ENCODE results near the gene GMPR2.
"Not testable (repeated sequence)": the region's sequence is repeated elsewhere in the genome, so short reads cannot be mapped to it uniquely, and the experiment has no call there.

The GMPR2 gene

DNA sequence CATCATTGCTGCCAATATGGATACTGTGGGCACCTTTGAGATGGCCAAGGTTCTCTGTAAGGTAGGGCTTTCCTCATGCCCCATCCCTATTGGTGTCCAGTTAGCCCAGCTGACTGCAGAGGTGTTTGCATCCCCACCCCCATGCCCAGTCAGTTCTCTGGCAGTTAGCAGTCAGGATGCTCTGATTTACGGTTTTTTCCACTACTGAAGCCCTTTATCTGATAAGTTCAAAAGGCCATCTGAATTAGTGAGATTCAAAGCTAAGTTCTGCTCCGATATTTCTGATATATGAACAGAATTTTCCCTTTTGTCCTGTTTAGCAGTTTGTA, 773 bp downstream of the GMPR2 start:
- no peak for DNase-seq

DNA sequence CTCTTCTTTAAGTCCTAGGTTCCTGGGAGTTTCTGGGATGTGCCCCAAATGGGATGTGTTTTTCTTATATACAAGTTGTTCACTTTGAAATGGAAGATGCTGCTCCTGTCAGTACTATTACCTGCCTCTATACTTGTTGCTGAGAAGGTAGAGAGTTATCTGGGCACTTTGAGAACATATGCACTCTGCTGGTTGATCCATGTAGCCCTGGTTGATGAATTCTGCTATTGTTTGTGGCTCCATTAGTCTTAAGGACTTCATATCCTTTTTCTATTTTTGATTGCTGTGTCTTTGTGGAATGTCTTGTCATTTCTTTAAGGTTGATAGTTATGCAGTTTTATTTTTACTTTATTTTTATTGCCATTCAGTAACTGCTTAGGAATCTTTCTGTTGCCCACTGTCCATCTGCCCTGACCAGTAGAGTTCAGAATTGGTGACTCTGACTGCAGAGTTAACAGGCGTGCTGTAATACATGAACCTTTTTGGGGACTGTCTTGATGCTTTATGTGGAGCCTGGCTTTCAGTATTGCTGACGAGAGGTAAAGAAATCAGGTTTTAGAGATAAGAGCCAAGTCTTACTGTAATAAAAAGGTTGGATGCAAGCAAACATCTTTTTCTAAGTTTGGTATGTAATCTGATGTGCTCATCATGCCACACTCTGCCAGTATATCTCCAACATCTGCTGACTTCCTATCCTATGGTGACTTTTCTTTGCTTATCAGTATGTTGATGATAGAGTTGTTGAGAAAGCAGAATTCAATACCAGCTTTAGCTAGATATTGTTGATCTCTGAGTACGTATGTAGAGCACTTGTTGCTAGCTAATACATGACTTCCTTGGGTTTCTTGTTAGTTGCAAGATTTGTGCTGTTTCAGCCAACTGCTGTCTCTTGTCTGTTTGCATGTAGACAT, 1.6 kb downstream of the GMPR2 start:
- DNase-seq, result no peak

DNA sequence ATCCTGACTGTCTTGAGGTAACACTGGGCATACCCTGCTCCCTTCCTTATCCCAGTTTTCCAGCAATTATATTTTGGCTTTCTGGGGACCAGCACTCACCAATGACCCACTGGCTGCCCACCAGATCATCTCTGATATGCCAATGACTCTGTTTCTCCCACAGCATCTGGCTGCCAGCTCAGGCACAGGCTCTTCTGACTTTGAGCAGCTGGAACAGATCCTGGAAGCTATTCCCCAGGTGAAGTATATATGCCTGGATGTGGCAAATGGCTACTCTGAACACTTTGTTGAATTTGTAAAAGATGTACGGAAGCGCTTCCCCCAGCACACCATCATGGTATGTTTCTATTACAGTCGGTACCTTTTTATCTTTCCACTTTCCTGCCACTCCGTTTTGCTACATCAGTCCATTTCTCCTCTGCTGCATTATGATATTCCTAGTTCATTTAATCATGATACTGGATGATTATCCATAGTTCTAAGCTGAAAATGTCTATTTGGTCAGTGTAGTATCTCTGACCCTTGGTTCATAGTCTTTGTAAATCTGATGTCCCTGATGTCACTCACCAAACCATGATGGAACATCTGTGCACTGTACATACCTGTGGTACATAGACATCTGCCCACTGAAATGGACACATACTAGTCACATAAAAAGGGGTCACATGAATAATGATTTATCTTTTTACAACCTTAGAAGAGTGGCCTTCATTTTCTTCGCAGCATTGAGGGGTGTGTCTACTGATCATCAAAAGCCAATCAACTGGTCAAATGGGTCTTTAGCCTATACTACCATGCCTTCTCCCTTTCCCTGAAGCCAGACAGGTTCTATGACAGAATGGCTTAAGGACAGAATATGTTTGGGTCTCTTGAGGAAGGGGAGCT, 3.3 kb downstream of the GMPR2 start:
- DNase-seq, result no peak

DNA sequence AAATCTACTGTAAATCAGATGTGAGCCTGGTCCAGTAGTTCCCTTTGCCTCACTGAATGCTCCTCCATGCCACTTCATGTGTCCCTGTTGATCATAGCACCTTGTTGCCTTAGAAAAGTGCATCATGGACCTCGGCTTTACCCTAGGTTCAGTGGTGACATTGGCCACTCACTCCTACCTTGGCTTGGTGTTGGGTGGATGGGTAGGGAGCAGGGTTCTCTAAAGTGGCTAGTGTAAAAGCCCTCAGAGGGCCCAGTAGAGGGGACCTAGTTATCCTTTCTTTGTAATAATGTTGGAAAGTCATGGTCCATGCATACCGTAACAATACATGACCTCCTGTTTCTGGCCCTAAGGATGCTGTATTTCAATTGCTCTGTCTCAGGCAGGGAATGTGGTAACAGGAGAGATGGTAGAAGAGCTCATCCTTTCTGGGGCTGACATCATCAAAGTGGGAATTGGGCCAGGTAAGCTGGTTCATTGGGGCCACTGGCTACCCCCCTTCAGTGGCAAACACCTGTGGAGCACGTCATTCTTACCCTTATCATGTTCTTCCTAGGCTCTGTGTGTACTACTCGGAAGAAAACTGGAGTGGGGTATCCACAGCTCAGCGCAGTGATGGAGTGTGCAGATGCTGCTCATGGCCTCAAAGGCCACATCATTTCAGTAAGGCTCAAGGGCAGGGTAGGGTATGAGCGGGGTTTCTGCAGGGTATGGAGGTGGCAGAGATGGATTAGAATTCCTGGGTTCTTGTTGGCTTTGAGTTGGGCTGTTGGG, 4.1 kb downstream of the GMPR2 start:
- no peak for DNase-seq

DNA sequence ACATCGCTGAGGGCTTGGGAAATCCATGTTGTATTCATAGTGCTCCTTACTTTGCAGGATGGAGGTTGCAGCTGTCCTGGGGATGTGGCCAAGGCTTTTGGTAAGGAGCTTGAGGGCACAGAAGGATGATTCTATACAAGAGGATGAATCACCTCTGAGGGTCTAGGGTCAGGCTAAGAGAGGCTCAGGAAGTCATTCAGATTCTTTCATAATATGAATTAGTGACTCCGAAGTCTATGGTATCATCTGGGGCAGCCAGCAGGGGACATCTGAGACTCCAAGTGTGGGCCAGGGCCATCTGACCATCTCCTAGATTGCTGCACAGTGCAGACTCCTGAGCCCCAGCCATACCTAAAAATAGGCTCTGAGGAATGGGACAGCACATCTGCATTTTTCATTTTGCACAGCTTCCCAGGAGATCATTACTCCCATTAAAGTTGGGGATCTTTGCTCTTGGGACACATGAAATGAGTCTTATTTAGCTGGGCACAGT, 4.8 kb downstream of the GMPR2 start:
- no peak for DNase-seq

DNA sequence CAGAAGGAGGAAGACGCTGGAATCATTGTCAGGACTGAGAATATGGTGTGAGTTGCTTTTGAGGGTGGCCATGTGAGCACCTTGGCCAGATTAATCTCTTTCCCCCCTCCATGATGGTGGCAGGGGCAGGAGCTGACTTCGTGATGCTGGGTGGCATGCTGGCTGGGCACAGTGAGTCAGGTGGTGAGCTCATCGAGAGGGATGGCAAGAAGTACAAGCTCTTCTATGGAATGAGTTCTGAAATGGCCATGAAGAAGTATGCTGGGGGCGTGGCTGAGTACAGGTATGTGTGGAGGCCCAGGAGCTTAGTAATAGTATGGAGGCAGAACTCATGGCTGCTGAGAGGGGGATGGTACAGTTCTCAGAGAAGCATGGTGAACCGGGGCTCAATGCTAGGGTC, 5.4 kb downstream of the GMPR2 start:
- DNase-seq, result no peak

DNA sequence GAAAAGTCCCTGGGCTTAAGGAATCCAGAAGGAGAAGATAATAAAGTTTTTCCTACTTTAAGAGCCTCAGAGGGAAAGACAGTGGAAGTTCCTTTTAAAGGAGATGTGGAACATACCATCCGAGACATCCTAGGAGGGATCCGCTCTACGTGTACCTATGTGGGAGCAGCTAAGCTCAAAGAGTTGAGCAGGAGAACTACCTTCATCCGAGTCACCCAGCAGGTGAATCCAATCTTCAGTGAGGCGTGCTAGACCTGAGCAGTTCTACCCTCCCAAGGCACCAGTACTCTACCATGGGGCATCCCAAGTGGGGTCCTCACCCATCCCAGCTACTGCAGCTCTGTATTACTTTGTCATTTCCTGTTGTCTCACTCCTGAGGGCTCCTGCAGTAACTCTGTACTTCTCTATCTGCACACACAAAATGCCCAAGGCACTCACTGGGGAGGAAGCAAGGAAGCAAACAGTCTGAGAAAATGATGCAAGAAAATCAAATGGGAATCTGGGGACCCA, 5.9 kb downstream of the GMPR2 start:
- DNase-seq, result no peak

DNA sequence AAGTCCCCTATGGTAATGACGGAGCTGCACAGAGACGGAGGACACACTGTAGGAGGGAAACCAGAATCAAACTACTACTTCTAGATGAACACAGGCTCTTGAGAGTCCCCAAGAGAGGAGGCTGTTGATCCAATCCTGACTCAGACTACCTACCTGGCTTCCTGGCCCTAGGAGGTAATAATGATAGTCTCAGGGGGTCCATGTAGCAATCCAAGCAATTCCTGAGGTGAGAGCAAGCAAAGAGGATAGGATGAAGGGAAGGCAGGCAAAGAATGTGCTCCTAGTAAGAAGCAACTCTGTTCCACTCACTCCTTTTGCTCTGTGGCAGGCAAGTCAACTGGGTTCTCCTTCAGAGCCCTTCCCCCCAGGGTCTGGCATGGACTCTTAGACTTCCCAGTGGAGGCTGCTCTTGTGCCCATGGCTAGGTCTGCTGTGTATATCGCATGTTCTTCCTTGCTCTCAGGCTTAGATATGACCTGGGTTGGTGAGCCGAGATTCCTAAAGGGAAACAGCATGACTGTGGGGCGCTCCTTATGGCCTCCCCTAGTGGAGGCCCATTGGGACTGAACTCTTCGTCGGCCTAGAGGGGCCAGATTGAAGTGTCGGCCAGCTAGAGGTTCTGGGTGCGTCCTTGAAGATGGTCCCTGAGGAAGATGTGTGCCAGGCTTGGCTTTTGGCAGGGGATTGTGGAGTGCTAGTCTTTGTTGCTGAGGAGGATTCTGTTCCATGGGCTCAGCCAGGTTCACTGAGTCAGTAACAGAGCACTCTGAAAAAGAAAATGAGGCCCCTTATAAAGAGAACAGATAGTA, 7.6 kb downstream of the GMPR2 start:
- DNase-seq, result no peak

DNA sequence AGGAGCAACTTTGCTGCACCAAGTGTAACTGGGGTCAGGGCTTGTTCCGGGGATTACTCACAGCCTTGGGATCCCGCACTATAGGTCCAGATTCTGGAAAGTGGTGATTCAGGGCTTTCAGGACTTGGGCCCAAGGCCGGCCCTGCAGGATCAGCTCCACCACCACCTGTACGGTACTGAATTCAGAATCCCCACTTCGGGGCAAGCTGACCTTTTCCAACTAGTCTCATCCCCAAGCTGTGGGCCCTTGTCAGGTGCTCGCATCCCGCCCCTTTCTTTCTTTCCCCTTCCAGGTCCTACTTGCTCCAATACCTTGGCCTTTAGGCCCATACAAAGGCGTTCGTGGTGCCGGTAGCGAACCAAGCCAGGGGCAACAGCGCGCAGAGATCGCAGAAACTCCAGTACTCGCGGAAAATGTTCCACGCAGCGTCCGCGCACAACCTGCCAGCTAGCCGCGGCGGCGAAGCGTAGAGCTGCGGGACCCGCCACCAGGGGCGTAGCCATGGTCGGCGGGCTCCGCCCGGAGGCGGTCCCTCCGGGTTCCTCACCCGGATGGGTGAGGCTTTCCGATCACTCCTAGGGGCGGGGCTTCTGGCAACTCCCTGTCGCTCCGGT, 9.2 kb downstream of the GMPR2 start:
- DNase-seq, result peak; percentile 92

DNA sequence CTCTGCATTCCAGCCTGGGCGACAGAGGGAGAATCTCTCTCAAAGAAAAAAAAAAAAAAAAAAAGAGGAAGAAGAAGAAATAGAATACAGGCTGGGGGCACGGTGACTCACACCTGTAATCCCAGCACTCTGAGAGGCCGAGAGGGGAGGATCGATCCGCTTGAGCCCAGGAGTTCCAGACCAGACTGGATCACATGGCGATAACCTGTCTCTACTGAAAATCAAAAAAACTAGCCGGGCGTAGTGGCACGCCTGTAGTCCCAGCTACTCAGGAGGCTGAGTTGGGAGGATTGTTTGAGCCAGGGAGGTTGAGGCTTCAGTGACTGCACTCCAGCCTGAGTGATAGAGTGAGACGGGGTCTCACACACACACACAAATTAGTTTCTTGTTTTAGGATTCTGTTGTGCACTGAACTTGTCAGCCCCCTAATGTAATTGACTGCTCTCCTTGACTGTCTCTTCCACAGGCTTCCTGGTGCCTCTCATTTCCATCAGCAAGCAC, 10.7 kb downstream of the GMPR2 start:
- DNase-seq, result no peak

DNA sequence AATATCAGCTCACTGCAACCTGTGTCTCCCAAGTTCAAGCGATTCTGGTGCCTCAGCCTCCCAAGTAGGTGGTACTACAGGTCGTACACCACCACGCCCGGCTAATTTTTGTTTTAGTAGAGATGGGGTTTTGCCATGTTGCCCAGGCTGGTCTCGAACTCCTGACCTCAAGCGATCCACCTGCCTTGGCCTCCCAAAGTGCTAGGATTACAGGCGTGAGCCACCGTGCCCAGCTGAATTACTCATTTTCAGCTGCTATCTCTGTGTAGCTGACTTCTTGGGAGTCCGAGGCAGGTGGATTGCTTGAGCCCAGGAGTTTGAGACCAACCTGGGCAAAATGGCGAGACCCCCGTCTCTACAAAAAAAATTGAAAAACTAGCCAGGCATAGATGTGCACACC, 12.6 kb downstream of the GMPR2 start:
- not testable (repeated sequence) for DNase-seq

DNA sequence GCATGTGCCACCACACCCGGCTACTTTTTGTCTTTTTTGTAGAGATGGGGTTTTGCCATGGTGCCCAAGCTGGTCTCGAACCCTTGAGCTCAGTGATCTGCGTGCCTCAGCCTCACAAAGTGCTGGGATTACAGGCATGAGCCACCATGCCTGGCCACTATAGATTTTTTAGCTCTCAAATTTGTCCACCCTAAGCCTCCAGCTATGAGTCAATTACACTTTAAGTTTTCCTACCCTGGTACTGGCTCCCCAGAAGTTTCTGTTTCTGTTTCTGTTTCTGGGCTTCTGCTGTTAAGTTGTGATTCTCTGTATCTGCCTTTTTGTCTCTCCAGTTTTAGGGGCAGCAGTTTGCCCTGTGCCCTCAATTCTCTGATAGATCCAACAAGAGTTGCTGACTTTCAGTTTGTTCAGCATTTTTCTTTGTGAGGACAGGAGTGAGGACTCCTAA, 14.1 kb downstream of the GMPR2 start:
- no peak for DNase-seq

DNA sequence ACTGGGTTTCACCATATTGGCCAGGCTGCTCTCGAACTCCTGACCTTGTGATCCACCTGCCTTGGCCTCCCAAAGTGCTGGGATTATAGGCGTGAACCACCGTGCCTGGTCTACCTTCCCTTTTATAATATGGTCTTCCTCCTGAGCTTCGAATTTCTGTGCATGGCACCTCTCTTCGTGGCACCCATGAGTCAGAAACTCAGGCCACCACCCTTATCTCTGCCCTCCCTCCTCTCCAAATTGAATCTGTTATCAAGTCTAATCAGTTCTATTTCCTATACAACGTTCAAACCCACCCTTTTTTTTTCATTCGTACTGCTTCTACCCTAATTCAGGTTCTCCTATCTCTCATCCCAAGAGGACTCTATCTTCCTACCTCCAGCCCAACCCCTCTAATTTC, 14.7 kb downstream of the GMPR2 start:
- DNase-seq, result no peak

DNA sequence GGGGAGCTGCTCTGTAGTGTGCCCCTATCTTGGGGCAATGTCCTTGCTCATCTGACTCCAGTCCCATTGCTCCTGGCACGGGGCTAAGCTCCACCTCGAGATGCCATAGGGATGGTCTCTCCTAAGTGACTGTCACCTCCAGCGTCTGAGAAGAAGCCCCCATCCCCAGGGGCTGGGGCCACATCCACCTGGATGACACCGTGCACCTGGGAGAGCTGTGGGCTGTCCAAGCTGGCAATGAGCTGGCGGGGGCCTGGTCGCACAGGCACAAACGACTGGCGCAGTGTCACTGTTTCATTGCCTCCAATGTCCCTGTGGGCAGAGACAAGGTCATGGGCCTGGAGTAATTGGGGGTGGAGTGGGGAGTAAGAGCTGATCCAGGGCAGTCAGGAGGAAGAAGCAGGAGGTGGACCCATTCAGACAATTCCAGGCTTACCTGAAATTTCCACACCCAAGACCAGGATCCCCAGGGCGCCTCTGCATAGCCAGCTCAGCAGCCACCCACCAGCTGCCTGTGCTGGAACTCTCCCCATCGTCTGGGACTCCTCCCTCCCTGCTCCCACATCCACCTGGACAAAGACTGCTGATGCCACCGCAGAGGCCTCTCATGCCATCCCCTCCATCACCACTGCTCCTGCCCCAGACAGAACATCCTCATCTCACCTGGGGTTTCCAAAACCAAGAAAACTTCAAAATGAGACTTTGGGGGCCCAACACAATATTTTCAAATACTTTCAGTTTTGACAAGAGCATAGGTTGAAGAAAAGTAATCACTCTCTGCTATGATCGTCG, 16.7 kb downstream of the GMPR2 start:
- DNase-seq, result no peak

DNA sequence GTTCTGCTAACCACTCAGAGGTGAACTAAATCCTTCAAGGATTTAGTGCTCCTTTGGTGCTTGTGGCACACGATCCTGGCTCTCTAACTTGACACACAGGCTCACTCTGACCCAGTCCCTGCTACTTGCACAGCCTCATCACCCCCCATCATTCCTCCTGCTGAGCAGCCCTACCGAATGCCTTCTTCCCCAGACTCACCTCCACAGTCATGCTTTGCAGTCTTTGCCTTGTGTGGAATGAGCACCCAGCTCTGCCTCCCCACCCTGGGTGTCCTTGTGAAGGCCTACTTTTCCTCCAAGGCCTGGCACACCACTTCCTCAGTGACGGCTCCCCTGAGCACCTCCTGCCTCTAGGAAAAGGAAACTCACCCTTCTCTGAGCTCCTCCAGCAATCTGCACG, 17.6 kb downstream of the GMPR2 start:
- no peak for DNase-seq

DNA sequence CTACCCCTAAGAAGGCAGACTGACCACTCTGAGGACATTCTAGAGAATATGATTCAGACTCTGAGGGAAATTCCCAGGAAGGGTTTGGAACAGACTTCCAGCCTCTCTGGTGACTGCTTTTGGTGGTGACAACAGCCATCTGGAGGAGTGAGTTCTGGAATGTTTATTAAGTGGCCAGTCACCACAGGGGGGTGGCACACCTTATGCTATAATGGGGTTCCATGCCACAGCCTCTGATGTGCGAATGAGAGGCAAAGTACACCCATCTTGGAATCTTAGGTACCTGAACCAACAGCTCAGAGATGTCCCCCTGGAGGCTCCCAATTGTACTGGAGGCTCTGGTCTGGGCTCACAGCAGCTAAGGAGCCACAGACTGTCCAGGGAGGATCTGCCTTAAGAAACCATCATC, 19.2 kb downstream of the GMPR2 start:
- no peak for DNase-seq

DNA sequence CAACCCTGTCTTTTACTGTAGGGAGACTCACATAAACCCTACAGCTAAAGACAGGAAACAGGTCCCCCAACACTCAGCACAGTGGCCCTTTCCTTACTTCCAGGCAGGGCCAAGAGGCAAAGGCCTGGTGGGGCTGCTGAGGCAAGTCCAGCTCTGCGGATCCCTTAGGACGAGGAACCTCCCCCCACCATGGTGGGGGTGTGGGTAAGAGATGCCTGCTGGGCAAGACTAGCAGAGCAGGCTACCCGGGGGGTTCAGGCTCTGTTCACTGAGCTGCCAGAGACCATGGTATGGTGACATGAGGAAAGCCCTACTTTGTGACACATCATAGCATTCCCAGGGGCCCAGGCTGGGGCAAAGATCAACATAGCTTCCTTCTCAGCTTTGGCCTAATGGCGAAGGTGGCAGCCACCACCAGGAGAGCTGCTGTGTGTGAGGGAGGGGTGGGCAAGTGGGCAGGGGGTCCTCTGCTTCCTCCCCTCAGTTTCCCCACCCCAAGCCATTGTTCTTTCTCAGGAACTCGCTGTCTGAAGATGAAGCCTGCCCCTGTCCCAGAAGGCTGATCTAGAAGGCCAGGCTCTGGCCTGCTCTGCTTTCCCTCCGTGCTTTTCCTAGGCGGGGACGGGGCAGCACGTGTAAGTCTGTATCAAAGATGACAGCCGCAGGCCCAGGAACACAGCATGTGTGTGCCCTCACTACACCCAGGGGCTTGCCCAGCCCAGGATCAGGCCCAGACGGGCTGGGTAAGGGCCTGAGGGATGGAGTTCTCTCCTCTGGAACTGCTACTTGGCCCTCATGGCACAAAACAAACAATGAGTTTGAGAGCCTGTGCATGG, 19.8 kb downstream of the GMPR2 start:
- DNase-seq, result no peak

DNA sequence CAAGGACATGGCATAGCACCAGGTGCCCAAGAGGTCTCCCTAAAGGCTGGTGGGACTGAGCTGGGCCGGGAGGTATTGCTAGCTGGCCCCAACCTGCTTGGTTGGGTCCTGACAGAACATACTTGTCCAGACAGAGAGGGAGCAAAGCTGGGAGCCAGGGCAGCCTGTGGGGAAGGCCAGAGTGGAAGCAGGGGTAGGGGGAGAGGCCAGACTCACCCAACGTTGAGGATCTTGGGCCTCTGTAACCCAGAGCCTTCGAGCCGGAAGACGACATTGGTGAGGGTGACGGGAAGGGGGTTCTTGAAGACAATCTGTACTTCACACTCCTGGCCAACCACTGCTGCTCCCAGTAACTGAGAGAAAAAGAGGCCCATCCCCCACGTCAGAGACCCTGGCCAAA, 21.2 kb downstream of the GMPR2 start:
- DNase-seq, result no peak

DNA sequence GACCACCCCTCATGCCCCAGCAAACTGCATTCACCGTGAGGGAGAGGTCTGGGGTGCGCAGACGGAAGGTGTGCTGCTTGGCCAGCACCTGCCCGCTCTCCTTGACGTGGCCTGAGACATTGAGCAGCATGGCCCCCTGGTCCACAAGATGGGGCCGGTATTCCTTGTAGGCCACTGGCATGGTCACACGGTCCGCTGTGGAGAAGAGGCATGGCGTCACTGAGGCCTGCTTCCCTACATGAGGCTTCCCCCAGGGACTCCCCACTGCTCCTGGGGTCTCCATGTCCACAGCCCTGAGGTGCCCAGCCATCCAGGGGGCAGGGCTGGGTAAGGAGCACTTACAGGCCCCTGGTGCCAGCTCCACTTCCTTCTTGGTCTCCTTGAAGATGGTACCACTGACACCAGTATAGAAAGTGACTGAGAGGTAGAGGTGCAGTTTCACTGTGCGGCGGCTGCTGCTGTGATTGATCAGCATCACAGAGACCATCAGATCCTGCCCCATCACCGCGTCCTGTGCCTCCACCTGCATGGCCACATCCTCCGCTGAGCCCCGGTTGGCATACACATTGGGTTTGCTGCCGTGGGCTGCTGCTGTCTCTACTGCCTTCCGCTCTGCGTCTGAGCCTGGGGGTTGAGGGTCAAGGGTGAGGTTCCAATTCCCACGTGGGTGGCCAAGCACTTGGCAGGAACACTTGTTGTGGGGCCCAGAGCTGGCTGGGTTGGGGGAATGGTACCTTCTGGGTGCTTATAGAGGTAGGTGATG, 22.1 kb downstream of the GMPR2 start:
- DNase-seq, result no peak
